Posterior cingulate gyrus (tissue), 11 donors: ENCODE measurements around the gene MARCKSL1.
A peak's percentile ranks its signal among the peaks of the same experiment; 100 is the strongest.
"Not testable (repeated sequence)": the region's sequence is repeated elsewhere in the genome, so short reads cannot be mapped to it uniquely, and the experiment has no call there.

ENCODE experiments used
- DNase-seq, 10 donors: peaks; one replicate each; pipeline versions ENCODE4 v3.0.0 to v3.0.0-alpha.2; 2020 to 2021; ENCODE audit warnings: mixed read lengths in 3 of 10
- intact Hi-C: fragments of 100-400 bp; cut with DNase I; formaldehyde crosslinking; loops from one replicate; pipeline ENCODE4 v1.15.1; 2023

MARCKSL1 gene

DNA sequence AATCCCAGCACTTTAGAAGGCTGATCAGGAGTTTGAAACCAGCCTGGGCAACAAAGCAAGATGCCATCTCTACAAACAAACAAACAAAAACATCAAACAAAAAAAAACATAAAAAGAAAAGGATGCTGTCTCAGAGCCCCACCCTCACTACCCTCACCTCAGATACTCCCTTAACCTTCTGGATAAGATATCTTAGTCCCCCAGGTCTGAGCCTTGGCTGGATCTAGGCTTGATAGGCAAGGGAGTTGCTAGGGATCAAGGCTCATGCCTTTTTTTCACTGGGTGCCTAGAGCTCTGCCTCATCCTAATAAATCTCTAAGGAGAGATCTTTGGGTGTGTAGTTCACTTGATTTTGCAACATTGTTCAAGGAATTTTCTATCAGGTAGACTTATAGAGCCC is 36.7 kb downstream of the MARCKSL1 start:
- DNase-seq: no peak

DNA sequence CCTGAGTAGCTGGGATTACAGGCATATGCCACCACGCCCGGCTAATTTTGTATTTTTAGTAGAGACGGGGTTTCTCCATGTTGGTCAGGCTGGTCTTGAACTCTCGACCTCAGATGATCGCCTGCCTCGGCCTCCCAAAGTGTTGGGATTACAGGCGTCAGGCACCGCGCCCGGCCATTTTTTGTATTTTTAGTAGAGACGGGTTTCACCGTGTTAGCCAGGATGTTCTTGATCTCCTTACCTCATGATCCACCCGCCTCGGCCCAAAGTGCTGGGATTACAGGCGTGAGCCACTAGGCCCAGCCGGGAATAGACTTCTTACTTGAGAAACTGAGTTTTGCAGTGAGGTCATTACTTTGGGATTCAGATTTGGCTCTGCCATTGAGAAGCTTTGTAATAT is 37.8 kb downstream of the MARCKSL1 start:
- intact Hi-C loops: not testable (repeated sequence)
- peak in 1 of 10 donors; percentile 49 for DNase-seq

More for the DNA sequence above, 36.7 kb downstream of the MARCKSL1 start:
- intact Hi-C loops: no loop called here

DNA sequence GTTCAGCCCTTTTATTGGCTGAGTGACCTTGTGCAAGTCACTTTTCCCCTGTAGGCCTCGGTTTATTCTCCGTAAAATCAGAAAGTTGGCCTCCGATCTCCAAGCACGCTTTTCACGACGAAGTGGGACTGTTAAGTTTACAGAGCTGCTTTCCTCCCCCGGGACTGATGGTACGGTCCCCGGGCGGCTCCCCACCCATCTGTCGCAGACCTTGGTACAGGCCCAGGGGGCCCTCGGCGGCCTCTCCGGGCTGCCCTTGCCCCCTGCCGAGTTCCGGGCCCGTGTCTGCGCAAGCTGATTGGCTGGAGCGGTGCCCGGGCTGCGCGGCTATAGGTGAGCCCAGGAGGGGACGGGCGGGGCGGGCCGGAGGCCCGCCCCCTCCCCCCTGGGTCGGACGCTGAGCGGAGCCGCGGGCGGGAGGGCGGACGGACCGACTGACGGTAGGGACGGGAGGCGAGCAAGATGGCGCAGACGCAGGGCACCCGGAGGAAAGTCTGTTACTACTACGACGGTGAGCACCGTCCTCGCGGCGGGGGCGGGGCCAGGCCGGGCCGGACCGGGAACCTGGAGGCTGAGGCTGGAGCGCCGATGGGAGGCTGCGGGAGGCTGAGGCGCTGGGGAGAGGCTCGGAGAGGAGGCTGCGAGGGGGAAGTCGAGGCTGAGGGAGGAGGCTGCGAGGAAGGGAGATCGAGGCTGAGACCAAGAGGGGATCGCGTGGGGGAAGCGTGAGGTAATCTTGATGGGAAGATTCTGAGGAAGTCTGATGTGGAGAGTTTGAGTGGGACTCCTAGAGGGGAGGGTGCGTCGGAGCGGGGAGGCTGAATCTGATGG is 44.1 kb downstream of the MARCKSL1 start, which contains the start of gene HDAC1:
Gene HDAC1, plus strand, starts transcription at position 376 of the 831 bp plus-strand sequence. Its CDS starts 87 bp downstream, at position 463.
- intact Hi-C loops: loop anchor here (5.0 kb wide), 1 partner anchor 70 kb away; the partner anchor contains the start of genes EIF3I and TMEM234
- peak; percentile 78 to 97 (median 82) for DNase-seq

DNA sequence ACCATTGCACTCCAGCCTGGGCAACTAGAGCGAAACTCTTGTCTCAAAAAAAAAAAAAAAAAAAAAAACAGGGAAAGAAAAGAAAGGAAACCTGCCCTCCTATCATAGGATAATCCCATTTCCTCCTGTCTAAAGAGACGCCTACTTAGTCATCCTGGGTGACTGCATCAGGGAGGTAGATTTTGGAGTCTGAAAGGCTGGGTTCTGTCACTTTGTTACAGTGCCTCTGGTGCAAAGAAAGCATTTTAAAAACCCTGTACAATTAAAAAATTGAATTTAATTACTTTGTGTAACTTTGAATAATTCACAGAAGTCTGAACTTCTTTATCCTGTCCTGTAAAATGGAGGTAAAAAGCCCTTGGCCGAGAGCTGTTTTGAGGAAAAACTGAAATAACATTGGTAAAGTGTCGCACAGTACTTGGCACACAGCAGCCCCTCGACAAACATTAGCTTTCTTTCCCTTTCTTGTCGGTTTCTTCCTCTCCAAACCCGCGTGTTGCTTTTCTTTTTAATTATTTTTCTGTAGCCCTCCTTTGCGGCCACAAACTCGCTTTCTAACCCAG is 44.8 kb downstream of the MARCKSL1 start:
- intact Hi-C loops: loop anchor here (5.0 kb wide), 1 partner anchor 69 kb away; the partner anchor contains the start of genes EIF3I and TMEM234
- no peak for DNase-seq

DNA sequence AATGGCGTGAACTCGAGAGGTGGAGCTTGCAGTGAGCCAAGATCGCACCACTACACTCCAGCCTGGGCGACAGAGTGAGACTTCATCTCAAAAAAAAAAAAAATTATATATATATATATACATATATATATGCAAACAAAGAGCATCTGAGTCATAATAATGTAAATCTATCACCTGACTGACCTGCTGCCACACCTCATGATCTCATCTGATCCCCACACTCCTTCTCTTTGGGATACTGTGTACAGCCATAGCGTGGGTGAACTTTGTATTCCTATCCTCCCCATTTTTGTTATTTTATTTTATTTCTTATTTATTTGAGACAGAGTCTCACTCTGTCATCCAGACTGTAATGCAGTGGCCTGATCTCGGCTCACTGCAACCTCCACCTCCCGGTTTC is 46.8 kb downstream of the MARCKSL1 start:
- intact Hi-C loops: loop anchor here (10.0 kb wide), 1 partner anchor 744 kb away; no protein-coding TSS in a partner anchor
- no peak for DNase-seq

DNA sequence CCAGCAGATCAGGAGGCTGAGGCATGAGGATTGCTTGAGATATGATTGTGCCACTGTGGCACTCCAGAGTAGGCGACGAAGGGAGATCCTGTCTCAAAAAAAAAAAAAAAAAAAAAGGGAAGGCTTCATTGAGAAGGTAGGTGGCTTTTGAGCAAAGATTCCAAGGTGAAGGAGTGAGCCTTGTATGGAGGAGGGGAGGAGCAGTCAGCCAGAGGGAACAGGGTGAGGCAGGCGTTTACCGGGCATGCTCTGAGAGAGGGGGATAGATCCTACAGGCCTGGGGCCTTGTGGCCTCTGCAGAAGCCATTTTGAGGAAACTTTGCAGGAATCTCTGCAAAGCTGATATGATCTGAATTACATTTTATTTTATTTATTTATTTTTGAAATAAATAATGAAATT is 49.3 kb downstream of the MARCKSL1 start:
- intact Hi-C loops: loop anchor here (10.0 kb wide), 1 partner anchor 742 kb away; no protein-coding TSS in a partner anchor
- peak in 1 of 10 donors; percentile 29 for DNase-seq

DNA sequence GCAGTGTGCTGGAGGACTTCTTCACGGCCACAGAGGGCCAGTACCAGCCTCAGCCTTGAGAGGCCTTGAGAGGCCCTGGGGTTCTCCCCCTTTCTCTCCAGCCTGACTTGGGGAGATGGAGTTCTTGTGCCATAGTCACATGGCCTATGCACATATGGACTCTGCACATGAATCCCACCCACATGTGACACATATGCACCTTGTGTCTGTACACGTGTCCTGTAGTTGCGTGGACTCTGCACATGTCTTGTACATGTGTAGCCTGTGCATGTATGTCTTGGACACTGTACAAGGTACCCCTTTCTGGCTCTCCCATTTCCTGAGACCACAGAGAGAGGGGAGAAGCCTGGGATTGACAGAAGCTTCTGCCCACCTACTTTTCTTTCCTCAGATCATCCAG is 50.4 kb downstream of the MARCKSL1 start:
- DNase-seq: no peak
- intact Hi-C loops: loop anchor here (10.0 kb wide), 1 partner anchor 741 kb away; no protein-coding TSS in a partner anchor

DNA sequence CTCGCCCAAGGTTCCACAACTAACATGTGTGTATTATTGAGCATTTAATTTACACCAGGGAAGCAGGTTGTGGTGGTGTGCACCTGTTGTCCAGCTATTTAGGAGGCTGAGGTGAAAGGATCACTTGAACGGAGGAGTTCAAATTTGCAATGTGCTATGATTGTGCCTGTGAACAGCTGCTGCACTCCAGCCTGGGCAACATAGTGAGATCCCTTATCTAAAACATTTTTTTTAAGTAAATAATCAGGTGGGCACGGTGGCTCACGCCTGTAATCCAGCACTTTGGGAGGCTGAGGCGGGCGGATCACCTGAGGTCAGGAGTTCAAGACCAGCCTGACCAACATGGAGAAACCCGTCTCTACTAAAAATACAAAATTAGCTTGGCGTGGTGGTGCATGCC is 51.3 kb downstream of the MARCKSL1 start:
- DNase-seq: not testable (repeated sequence)
- intact Hi-C loops: loop anchor here (10.0 kb wide), 1 partner anchor 740 kb away; no protein-coding TSS in a partner anchor
